ENCODE data around the gene PBRM1. TPM values are rescaled to one million over a fixed set of nuclear protein-coding genes. Genes with fewer than 3 reads are reported as not detected.
"Not testable (repeated sequence)": the region's sequence is repeated elsewhere in the genome, so short reads cannot be mapped to it uniquely, and the experiment has no call there.

Gene PBRM1
- polyA plus RNA-seq, 1 experiment, result 16.5 TPM

GRCh38 chr3:52527732-52528585, 157.8 kb downstream of the PBRM1 start:
- H3K4me3 ChIP-seq (ENCODE audit: low read depth, low read length), result no peak overlapping the region
- ChIA-PET POLR2A (no interaction called here), CTCF (interaction anchor here (1.3 kb wide), 1 partner anchor 140 kb away, joined by 4 read pairs; no protein-coding TSS in a partner anchor)
- peaks cover 39% of the 10 kb centered on the region for H3K36me3 ChIP-seq (ENCODE audit: control insufficient read depth, insufficient read depth, low read length)
- no peak for DNase-seq (ENCODE audit: low read depth)
- no peak for TF ChIP-seq CTCF (IDR thresholded peaks at IDR 0.05; ENCODE audit: insufficient read depth, low read depth, low read length)
- no peaks in the 10 kb centered on the region for H3K27me3 ChIP-seq (ENCODE audit: control insufficient read depth, insufficient read depth, low read length)

GRCh38 chr3:52527039-52527731, 158.5 kb downstream of the PBRM1 start:
- POLR2A ChIA-PET, result no interaction called here
- Histone ChIP-seq H3K27me3 (ENCODE audit: control insufficient read depth, insufficient read depth, low read length) (no peaks in the 10 kb centered on the region), H3K4me3 (ENCODE audit: low read depth, low read length) (no peak overlapping the region), H3K36me3 (ENCODE audit: control insufficient read depth, insufficient read depth, low read length) (peaks cover 39% of the 10 kb centered on the region)
- TF ChIP-seq CTCF (IDR thresholded peaks at IDR 0.05; ENCODE audit: insufficient read depth, low read depth, low read length), result no peak
- DNase-seq (ENCODE audit: low read depth), result no peak
- CTCF ChIA-PET, result no interaction called here

- DNase-seq (ENCODE audit: low read depth); H3K4me3 ChIP-seq (ENCODE audit: low read depth, low read length); H3K27me3 ChIP-seq (ENCODE audit: control insufficient read depth, insufficient read depth, low read length); CTCF ChIA-PET; POLR2A ChIA-PET: not testable (repeated sequence)
- H3K36me3 ChIP-seq (ENCODE audit: control insufficient read depth, insufficient read depth, low read length), result peaks cover 39% of the 10 kb centered on the region
Observed at GRCh38 chr3:52526671-52527038, 159.1 kb downstream of the PBRM1 start.

- H3K4me3 ChIP-seq (ENCODE audit: low read depth, low read length), result no peak overlapping the region
- no peaks in the 10 kb centered on the region for H3K27me3 ChIP-seq (ENCODE audit: control insufficient read depth, insufficient read depth, low read length)
- no peak for DNase-seq (ENCODE audit: low read depth)
- POLR2A ChIA-PET, result no interaction called here
- CTCF ChIA-PET, result interaction anchor here (0.6 kb wide), 1 partner anchor 74 kb away, joined by 3 read pairs; no protein-coding TSS in a partner anchor
- no peak for TF ChIP-seq CTCF (IDR thresholded peaks at IDR 0.05; ENCODE audit: insufficient read depth, low read depth, low read length)
- H3K36me3 ChIP-seq (ENCODE audit: control insufficient read depth, insufficient read depth, low read length), result peaks cover 39% of the 10 kb centered on the region
Observed at GRCh38 chr3:52525680-52526561, 159.8 kb downstream of the PBRM1 start.

- TF ChIP-seq CTCF (IDR thresholded peaks at IDR 0.05; ENCODE audit: insufficient read depth, low read depth, low read length), result no peak
- peaks cover 39% of the 10 kb centered on the region for H3K36me3 ChIP-seq (ENCODE audit: control insufficient read depth, insufficient read depth, low read length)
- H3K4me3 ChIP-seq (ENCODE audit: low read depth, low read length), result no peak overlapping the region
- no peak for DNase-seq (ENCODE audit: low read depth)
- H3K27me3 ChIP-seq (ENCODE audit: control insufficient read depth, insufficient read depth, low read length), result no peaks in the 10 kb centered on the region
- ChIA-PET CTCF (no interaction called here), POLR2A (no interaction called here)
Observed at GRCh38 chr3:52524752-52525679, 160.7 kb downstream of the PBRM1 start.

All from BJ (cell line).